H1 (cell line): ENCODE measurements around the gene BCAS3. TPM values are rescaled to one million over a fixed set of nuclear protein-coding genes. Genes with fewer than 3 reads are reported as not detected.

Experiments used
- CTCF ChIA-PET: fragments of 300-600 bp; sonication (Branson Sonifier 250); formaldehyde crosslinking; loops from one replicate; lab custom pipeline; 2021; ENCODE audit not compliant: partially characterized antibody; lab: Charles Lee
- POLR2A ChIA-PET: fragments of 300-600 bp; sonication (Branson Sonifier 250); formaldehyde crosslinking; loops from one replicate; lab custom pipeline; 2021; ENCODE audit warnings: inconsistent platforms; ENCODE audit not compliant: partially characterized antibody; lab: Charles Lee
- DNase-seq, 2 experiments: peaks; one replicate each; pipeline versions ENCODE4 v3.0.0 to v3.0.0-alpha.2; 2010 to 2022; ENCODE audit warnings: low spot score in 2 of 2, low read depth in 1 of 2, mixed read lengths in 1 of 2
- FAIRE-seq: peaks from 2 replicates; lab custom pipeline; 2011; peaks lifted over from hg19 to GRCh38; lab: Jason Lieb, UNC
- H2AFZ ChIP-seq: 2 replicates; pipeline ENCODE4 v1.8.1; 2012; ENCODE audit warnings: low read length, inconsistent platforms
- H2AK5ac ChIP-seq: 2 replicates; pipeline ENCODE4 v1.6.1; 2013; ENCODE audit warnings: low read depth, low read length
- H2BK120ac ChIP-seq: replicated peaks from 2 replicates; pipeline ENCODE3; 2013; ENCODE audit warnings: low read depth, low read length, inconsistent platforms
- H2BK12ac ChIP-seq: 2 replicates; pipeline ENCODE4 v1.6.1; 2013; ENCODE audit warnings: low read depth, low read length
- H2BK15ac ChIP-seq: 2 replicates; pipeline ENCODE4 v1.6.1; 2013; ENCODE audit warnings: low read length
- H2BK20ac ChIP-seq: 2 replicates; pipeline ENCODE4 v1.6.1; 2013; ENCODE audit warnings: low read length
- H2BK5ac ChIP-seq: 2 replicates; pipeline ENCODE4 v1.6.1; 2013; ENCODE audit warnings: low read depth, low read length
- H3K14ac ChIP-seq: 2 replicates; pipeline ENCODE4 v1.6.1; 2013; ENCODE audit warnings: inconsistent platforms; ENCODE audit not compliant: insufficient read length
- H3K18ac ChIP-seq: 2 replicates; pipeline ENCODE4 v1.6.1; 2013; ENCODE audit warnings: low read length; ENCODE audit errors: extremely low read depth
- H3K23ac ChIP-seq: 2 replicates; pipeline ENCODE4 v1.6.1; 2013; ENCODE audit warnings: inconsistent platforms; ENCODE audit not compliant: insufficient read length
- H3K23me2 ChIP-seq: 2 replicates; pipeline ENCODE4 v1.6.1; 2013; ENCODE audit warnings: low read depth, low read length
- H3K27ac ChIP-seq: 2 replicates; pipeline ENCODE4 v1.6.1; 2011; ENCODE audit warnings: low read depth, low read length, inconsistent platforms
- H3K27me3 ChIP-seq, 4 experiments: replicated peaks in 1 of 4; 1 replicate in 1 of 4; 2 replicates in 3 of 4; pipeline versions ENCODE4 v1.6.1 to v1.8.1; 2011 to 2013; ENCODE audit warnings: low read length in 3 of 4, mild to moderate bottlenecking in 3 of 4, inconsistent platforms in 2 of 4, mixed read lengths in 2 of 4, moderate library complexity in 1 of 4; ENCODE audit not compliant: control insufficient read depth in 3 of 4, insufficient read depth in 3 of 4; ENCODE audit errors: extremely low read depth in 1 of 4
- H3K36me3 ChIP-seq, 4 experiments: 2 replicates each; pipeline versions ENCODE4 v1.6.1 to v1.8.1; 2011 to 2013; ENCODE audit warnings: mild to moderate bottlenecking in 4 of 4, low read length in 3 of 4, moderate library complexity in 2 of 4, control low read depth in 1 of 4, inconsistent platforms in 1 of 4; ENCODE audit not compliant: insufficient read depth in 4 of 4, control insufficient read depth in 2 of 4
- H3K4ac ChIP-seq: replicated peaks from 2 replicates; pipeline ENCODE3; 2013; ENCODE audit warnings: low read length, low read depth, mixed read lengths, inconsistent platforms; ENCODE audit not compliant: insufficient read length
- H3K4me1 ChIP-seq, 4 experiments: replicated peaks in 1 of 4; 1 replicate in 1 of 4; 2 replicates in 3 of 4; pipeline versions ENCODE4 v1.6.1 to v1.8.1; 2011 to 2013; ENCODE audit warnings: low read length in 3 of 4, inconsistent platforms in 2 of 4, mixed read lengths in 1 of 4; ENCODE audit not compliant: insufficient read depth in 4 of 4, control insufficient read depth in 3 of 4
- H3K4me2 ChIP-seq, 2 experiments: 2 replicates each; pipeline versions ENCODE4 v1.6.1 to v1.8.1; 2011 to 2013; ENCODE audit warnings: low read depth in 2 of 2, low read length in 2 of 2, control low read depth in 1 of 2, inconsistent platforms in 1 of 2, mild to moderate bottlenecking in 1 of 2; ENCODE audit not compliant: insufficient read depth in 1 of 2
- H3K4me3 ChIP-seq, 4 experiments: fragments of 200-600, 300-600 bp in 1 of 4; sonication (generic), shearing (Covaris generic), sonication (Bioruptor Twin) in 1 of 4; 2 replicates each; pipeline versions ENCODE4 v1.5.1 to v1.8.1; 2011 to 2016; ENCODE audit warnings: low read length in 4 of 4, low read depth in 3 of 4, control low read depth in 2 of 4, inconsistent platforms in 2 of 4, mild to moderate bottlenecking in 2 of 4, mixed read lengths in 1 of 4, moderate library complexity in 1 of 4; ENCODE audit not compliant: insufficient read depth in 2 of 4; ENCODE audit errors: extremely low read depth in 1 of 4
- H3K56ac ChIP-seq: replicated peaks from 2 replicates; pipeline ENCODE3; 2013; ENCODE audit warnings: low read depth, mild to moderate bottlenecking, mixed read lengths, low read length, inconsistent platforms; ENCODE audit not compliant: insufficient read length
- H3K79me1 ChIP-seq: 2 replicates; pipeline ENCODE4 v1.6.1; 2013; ENCODE audit warnings: low read depth, low read length, control low read depth
- H3K79me2 ChIP-seq, 2 experiments: 2 replicates each; pipeline versions ENCODE4 v1.6.1 to v1.8.1; 2012 to 2013; ENCODE audit warnings: low read length in 2 of 2, mild to moderate bottlenecking in 2 of 2, inconsistent platforms in 1 of 2; ENCODE audit not compliant: insufficient read depth in 2 of 2, control insufficient read depth in 1 of 2
- H3K9ac ChIP-seq, 4 experiments: replicated peaks in 1 of 4; 1 replicate in 1 of 4; 2 replicates in 3 of 4; pipeline versions ENCODE4 v1.6.1 to v1.8.1; 2011 to 2013; ENCODE audit warnings: low read depth in 3 of 4, low read length in 3 of 4, control low read depth in 2 of 4, mild to moderate bottlenecking in 2 of 4, moderate library complexity in 2 of 4, inconsistent platforms in 1 of 4; ENCODE audit errors: extremely low read depth in 1 of 4
- H3K9me3 ChIP-seq, 2 experiments: 2 replicates each; pipeline versions ENCODE4 v1.6.1 to v1.8.1; 2012 to 2013; ENCODE audit warnings: mild to moderate bottlenecking in 2 of 2, moderate library complexity in 2 of 2, control low read depth in 1 of 2, inconsistent platforms in 1 of 2, low read depth in 1 of 2, low read length in 1 of 2, mixed read lengths in 1 of 2; ENCODE audit not compliant: insufficient read depth in 2 of 2
- H4K20me1 ChIP-seq, 2 experiments: replicated peaks in 1 of 2; 2 replicates each; pipeline versions ENCODE3 to v1.8.1; 2011 to 2013; ENCODE audit warnings: inconsistent platforms in 2 of 2, low read length in 2 of 2, mild to moderate bottlenecking in 1 of 2; ENCODE audit not compliant: insufficient read depth in 2 of 2, control insufficient read depth in 1 of 2
- H4K5ac ChIP-seq: 2 replicates; pipeline ENCODE4 v1.6.1; 2013; ENCODE audit warnings: low read length, low read depth, mixed read lengths, inconsistent platforms; ENCODE audit not compliant: insufficient read length
- H4K8ac ChIP-seq: 2 replicates; pipeline ENCODE4 v1.8.0; 2013; ENCODE audit warnings: mild to moderate bottlenecking, moderate library complexity, low read length, inconsistent platforms; ENCODE audit not compliant: insufficient read depth; ENCODE audit errors: extremely low read depth
- H4K91ac ChIP-seq: replicated peaks from 2 replicates; pipeline ENCODE3; 2013; ENCODE audit warnings: low read length, mixed read lengths, inconsistent platforms; ENCODE audit not compliant: insufficient read length
- WGBS, 2 experiments: shearing (Covaris generic) in 1 of 2; methylation state at CpG; one replicate each; pipeline versions ENCODE4 v1.1.6 to v1.1.7; 2013 to 2015; ENCODE audit warnings: low lambda C conversion rate in 2 of 2, mixed read lengths in 2 of 2, inconsistent platforms in 1 of 2, low coverage in 1 of 2, missing lambda C conversion rate in 1 of 2; ENCODE audit not compliant: insufficient replicate concordance in 2 of 2, insufficient coverage in 1 of 2, insufficient read length in 1 of 2; ENCODE audit errors: extremely low coverage in 1 of 2, missing lambda C conversion rate in 1 of 2; 5-methylcytosine and 5-hydroxymethylcytosine counted together
- polyA plus RNA-seq, 7 experiments: library from polyadenylated mRNA; depleted of rRNA in 3 of 7; stranded (reverse) in 5 of 7; unstranded in 2 of 7; fragments of >200 nt in 5 of 7; fragments of 200-250 nt in 2 of 7; gene quantifications; 1 replicate in 5 of 7; 2 replicates in 1 of 7; 4 replicates in 1 of 7; pipeline versions ENCODE4 v1.2.1 to v1.2.3, GENCODE V29; 2011 to 2013; ENCODE audit warnings: missing spikeins in 2 of 7, mixed read lengths in 2 of 7
- total RNA-seq: library from RNA; stranded (reverse); fragmentation: NEBNext Ultra II Directional; extraction: Animal tissue kit (Norgen Biotek cat#: 25700); gene quantifications from 2 replicates; pipeline ENCODE4 v1.2.1, GENCODE V29; 2021

BCAS3 gene
- total and polyA plus RNA-seq, 2 of the 8 experiments (the other 6 are each of a cell fraction or from before 2014, with no cell fraction given), result 9.9 to 13.3 TPM

- no peak overlapping the region for H3K23ac ChIP-seq
- no peak overlapping the region for H2BK12ac ChIP-seq
- H3K9ac ChIP-seq, result no peak overlapping the region
- no peak for FAIRE-seq
- no peak overlapping the region for H3K18ac ChIP-seq
- no peak overlapping the region for H3K4me3 ChIP-seq
- H2AK5ac ChIP-seq, result no peak overlapping the region
- H3K4ac ChIP-seq, result no peak overlapping the region
- H4K91ac ChIP-seq, result no peak overlapping the region
- H3K79me1 ChIP-seq, result no peaks in the 10 kb centered on the region
- no peak overlapping the region for H3K14ac ChIP-seq
- H4K20me1 ChIP-seq, result no peaks in the 10 kb centered on the region
- H2AFZ ChIP-seq, result no peak overlapping the region
- DNase-seq, result no peak
- H2BK5ac ChIP-seq, result no peak overlapping the region
- CTCF ChIA-PET, result no interaction called here
- WGBS, 2 experiments, result 93% methylated on average over 1 of the region's 1 CpG; no CpG with 5 or more reads in 1 of the 2 experiments
- no peak overlapping the region for H4K5ac ChIP-seq
- no peak overlapping the region for H2BK120ac ChIP-seq
- H2BK15ac ChIP-seq, result no peak overlapping the region
- H3K56ac ChIP-seq, result no peak overlapping the region
- POLR2A ChIA-PET, result no interaction called here
- no peaks in the 10 kb centered on the region for H3K36me3 ChIP-seq
- no peaks in the 10 kb centered on the region for H3K79me2 ChIP-seq
- no peak overlapping the region for H2BK20ac ChIP-seq
- H4K8ac ChIP-seq, result no peak overlapping the region
- no peaks in the 10 kb centered on the region for H3K9me3 ChIP-seq
- H3K4me1 ChIP-seq, result peaks cover 0 to 5% (median 0%) of the 10 kb centered on the region in 4 experiments; a peak in 3 of 7 replicates
- peaks cover 0 to 1% (median 0%) of the 10 kb centered on the region in 4 experiments; a peak in 1 of 7 replicates for H3K27me3 ChIP-seq
- H3K27ac ChIP-seq, result no peak overlapping the region
- H3K23me2 ChIP-seq, result no peaks in the 10 kb centered on the region
- H3K4me2 ChIP-seq, result no peak overlapping the region
Measured at GRCh38 chr17:61152898-61153297, 475.2 kb downstream of the BCAS3 start.
